ENCODE results near the gene WWOX. TPM values are rescaled to one million over a fixed set of nuclear protein-coding genes. Genes with fewer than 3 reads are reported as not detected.

WWOX gene
- total RNA-seq, 1 donor from 2014 or later = 7.3 TPM

DNA sequence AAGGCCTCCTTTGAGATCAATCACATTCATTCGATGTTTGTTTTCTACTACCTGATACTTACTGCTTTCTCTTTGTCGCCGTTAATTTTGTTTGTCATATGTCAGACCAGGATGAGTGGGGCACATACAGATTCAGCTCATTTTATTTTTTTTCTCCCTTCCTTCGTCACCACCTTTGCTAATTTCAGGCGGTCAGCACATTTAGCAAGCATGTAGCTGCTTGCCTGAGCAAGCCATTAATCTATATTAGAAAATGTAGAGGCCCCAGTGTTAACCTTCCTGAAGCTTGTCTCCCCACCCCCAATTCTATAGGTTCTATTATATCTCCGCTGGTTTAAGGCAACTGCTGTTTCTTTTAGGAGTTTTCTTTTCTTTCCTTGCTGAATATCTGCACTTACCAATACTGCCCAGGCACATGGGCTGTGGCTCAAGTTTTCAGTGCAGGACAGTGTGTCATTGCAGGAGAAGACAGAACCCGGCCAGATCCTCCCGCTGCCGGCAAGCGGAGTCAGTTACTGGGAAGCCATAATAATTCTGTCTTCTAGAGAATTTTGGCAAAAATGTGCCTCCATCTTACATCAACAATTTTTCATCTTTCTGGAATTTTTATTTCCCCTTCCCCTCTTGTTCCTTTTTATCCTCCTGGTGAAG is 714.3 kb downstream of the WWOX start:
- Histone ChIP-seq H4K20me1 (ENCODE audit: insufficient read depth, low read length) (no peaks in the 10 kb centered on the region), H3K79me2 (ENCODE audit: insufficient read depth, low read length) (no peaks in the 10 kb centered on the region), H3K4me3 (ENCODE audit: insufficient read depth, low read depth, low read length) (no peak overlapping the region), H3K9me3 (ENCODE audit: insufficient read depth, low read depth, low read length) (peaks cover 2% of the 10 kb centered on the region), H3K36me3 (ENCODE audit: insufficient read depth, low read length) (no peaks in the 10 kb centered on the region), H3K9ac (ENCODE audit: low read length) (no peak overlapping the region), H3K4me1 (ENCODE audit: insufficient read depth, low read length) (no peaks in the 10 kb centered on the region), H3K4me2 (ENCODE audit: low read length) (no peak overlapping the region), H3K27ac (ENCODE audit: low read depth, low read length) (no peak overlapping the region), H2AFZ (ENCODE audit: low read depth, low read length) (no peak overlapping the region), H3K27me3 (ENCODE audit: insufficient read depth, low read length) (no peaks in the 10 kb centered on the region)
- TF ChIP-seq, protein P1, sequence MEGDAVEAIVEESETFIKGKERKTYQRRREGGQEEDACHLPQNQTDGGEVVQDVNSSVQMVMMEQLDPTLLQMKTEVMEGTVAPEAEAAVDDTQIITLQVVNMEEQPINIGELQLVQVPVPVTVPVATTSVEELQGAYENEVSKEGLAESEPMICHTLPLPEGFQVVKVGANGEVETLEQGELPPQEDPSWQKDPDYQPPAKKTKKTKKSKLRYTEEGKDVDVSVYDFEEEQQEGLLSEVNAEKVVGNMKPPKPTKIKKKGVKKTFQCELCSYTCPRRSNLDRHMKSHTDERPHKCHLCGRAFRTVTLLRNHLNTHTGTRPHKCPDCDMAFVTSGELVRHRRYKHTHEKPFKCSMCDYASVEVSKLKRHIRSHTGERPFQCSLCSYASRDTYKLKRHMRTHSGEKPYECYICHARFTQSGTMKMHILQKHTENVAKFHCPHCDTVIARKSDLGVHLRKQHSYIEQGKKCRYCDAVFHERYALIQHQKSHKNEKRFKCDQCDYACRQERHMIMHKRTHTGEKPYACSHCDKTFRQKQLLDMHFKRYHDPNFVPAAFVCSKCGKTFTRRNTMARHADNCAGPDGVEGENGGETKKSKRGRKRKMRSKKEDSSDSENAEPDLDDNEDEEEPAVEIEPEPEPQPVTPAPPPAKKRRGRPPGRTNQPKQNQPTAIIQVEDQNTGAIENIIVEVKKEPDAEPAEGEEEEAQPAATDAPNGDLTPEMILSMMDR (IDR thresholded peaks at IDR 0.05; ENCODE audit: insufficient read depth, low read depth, low read length) = no peak
- TF ChIP-seq EZH2 (IDR thresholded peaks at IDR 0.05; ENCODE audit: insufficient read depth, low read length) = no peak
- Mint-ChIP-seq H3K9me3 (ENCODE audit: unreplicated experiment) (no peaks in the 10 kb centered on the region), H3K4me1 (ENCODE audit: low read depth, unreplicated experiment) (no peaks in the 10 kb centered on the region), H3K36me3 (ENCODE audit: low read depth, unreplicated experiment) (no peaks in the 10 kb centered on the region), H3K27me3 (ENCODE audit: low read depth, unreplicated experiment) (peaks cover 11% of the 10 kb centered on the region), H3K4me3 (ENCODE audit: unreplicated experiment) (no peak overlapping the region), H3K27ac (ENCODE audit: unreplicated experiment) (no peak overlapping the region)
- FAIRE-seq (no peak), DNase-seq (ENCODE audit: low read depth) (no peak)

DNA sequence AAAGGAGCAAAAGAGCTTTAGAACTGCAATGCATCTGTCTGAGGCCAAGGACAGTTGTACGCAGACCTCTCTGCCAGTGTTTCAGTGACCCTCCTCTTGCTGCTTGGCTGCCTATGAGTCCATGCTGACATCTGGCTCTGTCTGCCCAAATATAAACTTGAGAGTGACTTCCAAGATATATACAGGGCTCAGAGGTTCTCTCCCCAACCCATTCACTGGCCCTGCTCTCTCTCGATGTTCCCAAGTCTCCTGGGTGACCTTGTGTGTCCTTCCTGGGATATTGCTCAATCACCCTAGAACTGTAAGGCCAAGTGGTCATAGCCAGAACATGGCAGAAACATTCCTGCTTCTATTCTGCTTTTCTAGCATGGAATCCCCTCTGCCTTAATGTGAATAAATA is 716.3 kb downstream of the WWOX start:
- TF ChIP-seq EZH2 (IDR thresholded peaks at IDR 0.05; ENCODE audit: insufficient read depth, low read length) = no peak
- TF ChIP-seq, protein P1 (IDR thresholded peaks at IDR 0.05; ENCODE audit: insufficient read depth, low read depth, low read length) = no peak
- Mint-ChIP-seq H3K4me3 (ENCODE audit: unreplicated experiment) (no peak overlapping the region), H3K27me3 (ENCODE audit: low read depth, unreplicated experiment) (peaks cover 10% of the 10 kb centered on the region), H3K9me3 (ENCODE audit: unreplicated experiment) (no peaks in the 10 kb centered on the region), H3K4me1 (ENCODE audit: low read depth, unreplicated experiment) (no peaks in the 10 kb centered on the region), H3K27ac (ENCODE audit: unreplicated experiment) (no peak overlapping the region), H3K36me3 (ENCODE audit: low read depth, unreplicated experiment) (no peaks in the 10 kb centered on the region)
- no peak for FAIRE-seq
- Histone ChIP-seq H3K4me1 (ENCODE audit: insufficient read depth, low read length) (no peaks in the 10 kb centered on the region), H3K79me2 (ENCODE audit: insufficient read depth, low read length) (no peaks in the 10 kb centered on the region), H3K9me3 (ENCODE audit: insufficient read depth, low read depth, low read length) (peaks cover 5% of the 10 kb centered on the region), H3K4me3 (ENCODE audit: insufficient read depth, low read depth, low read length) (no peak overlapping the region), H3K27ac (ENCODE audit: low read depth, low read length) (no peak overlapping the region), H3K4me2 (ENCODE audit: low read length) (no peak overlapping the region), H3K27me3 (ENCODE audit: insufficient read depth, low read length) (no peaks in the 10 kb centered on the region), H3K9ac (ENCODE audit: low read length) (no peak overlapping the region), H4K20me1 (ENCODE audit: insufficient read depth, low read length) (no peaks in the 10 kb centered on the region), H2AFZ (ENCODE audit: low read depth, low read length) (no peak overlapping the region), H3K36me3 (ENCODE audit: insufficient read depth, low read length) (no peaks in the 10 kb centered on the region)
- no peak for DNase-seq (ENCODE audit: low read depth)

DNA sequence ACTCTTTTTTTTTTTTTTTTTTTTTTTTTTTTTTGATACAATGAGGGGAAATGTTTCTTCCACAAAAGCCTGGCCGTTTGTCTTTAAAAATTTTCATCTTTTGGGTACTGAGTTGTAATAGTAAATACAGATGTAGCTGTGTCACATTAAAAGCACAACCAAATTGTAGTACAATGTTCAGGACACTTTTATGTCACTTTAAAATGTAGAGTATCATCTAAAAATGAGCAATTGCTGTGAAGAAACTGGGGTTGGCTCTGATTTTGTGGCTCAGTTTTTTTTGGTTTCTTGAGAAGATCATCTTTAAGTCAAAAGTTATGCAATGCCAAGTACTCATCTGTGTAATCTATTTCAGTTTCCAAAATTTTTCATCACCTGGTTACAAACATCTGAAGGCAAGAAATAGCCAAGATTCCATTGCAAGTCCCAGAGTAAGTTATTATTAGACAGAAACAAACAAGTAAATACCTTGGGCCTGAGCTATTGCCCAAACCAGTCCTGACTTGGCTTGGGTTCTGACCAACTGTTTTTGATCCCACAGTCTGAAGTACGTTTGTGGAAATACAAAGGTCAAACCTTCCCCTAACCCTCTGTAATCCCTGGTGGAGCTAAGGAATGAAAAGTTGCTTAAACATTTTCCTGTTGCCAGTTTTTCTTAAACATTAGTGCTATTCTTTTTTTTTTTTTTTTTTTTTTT is 717.2 kb downstream of the WWOX start:
- Histone ChIP-seq H3K36me3 (ENCODE audit: insufficient read depth, low read length) (no peaks in the 10 kb centered on the region), H3K9me3 (ENCODE audit: insufficient read depth, low read depth, low read length) (peaks cover 5% of the 10 kb centered on the region), H3K9ac (ENCODE audit: low read length) (no peak overlapping the region), H3K27me3 (ENCODE audit: insufficient read depth, low read length) (no peaks in the 10 kb centered on the region), H3K4me3 (ENCODE audit: insufficient read depth, low read depth, low read length) (no peak overlapping the region), H3K4me1 (ENCODE audit: insufficient read depth, low read length) (no peaks in the 10 kb centered on the region), H3K27ac (ENCODE audit: low read depth, low read length) (no peak overlapping the region), H3K79me2 (ENCODE audit: insufficient read depth, low read length) (no peaks in the 10 kb centered on the region), H2AFZ (ENCODE audit: low read depth, low read length) (no peak overlapping the region), H3K4me2 (ENCODE audit: low read length) (no peak overlapping the region), H4K20me1 (ENCODE audit: insufficient read depth, low read length) (no peaks in the 10 kb centered on the region)
- Mint-ChIP-seq H3K4me3 (ENCODE audit: unreplicated experiment) (no peak overlapping the region), H3K27me3 (ENCODE audit: low read depth, unreplicated experiment) (peaks cover 8% of the 10 kb centered on the region), H3K27ac (ENCODE audit: unreplicated experiment) (no peak overlapping the region), H3K4me1 (ENCODE audit: low read depth, unreplicated experiment) (no peaks in the 10 kb centered on the region), H3K36me3 (ENCODE audit: low read depth, unreplicated experiment) (no peaks in the 10 kb centered on the region), H3K9me3 (ENCODE audit: unreplicated experiment) (no peaks in the 10 kb centered on the region)
- no peak for DNase-seq (ENCODE audit: low read depth)
- no peak for FAIRE-seq
- TF ChIP-seq EZH2 (IDR thresholded peaks at IDR 0.05; ENCODE audit: insufficient read depth, low read length) = no peak
- TF ChIP-seq, protein P1 (IDR thresholded peaks at IDR 0.05; ENCODE audit: insufficient read depth, low read depth, low read length) = no peak
